ENCODE results near the gene KHDRBS1. TPM values are rescaled to one million over a fixed set of nuclear protein-coding genes. Genes with fewer than 3 reads are reported as not detected.

Gene KHDRBS1
- total and polyA plus RNA-seq, 4 donors: 14.6 to 37.6 (median 24.5) TPM

- 88% methylated on average over 3 of the region's 3 CpGs for WGBS
- no peak overlapping the region for H3K4me3 ChIP-seq (ENCODE audit: low read depth in 1 of 3, low read length in 3 of 3)
- no peaks in the 10 kb centered on the region for H3K4me1 ChIP-seq (ENCODE audit: control insufficient read depth in 4 of 4, insufficient read depth in 4 of 4, low read length in 3 of 4)
- DNase-seq (ENCODE audit: low spot score): no peak
- no peaks in the 10 kb centered on the region for H3K27me3 ChIP-seq (ENCODE audit: control insufficient read depth in 4 of 4, insufficient read depth in 4 of 4, low read length in 3 of 4)
- H3K9me3 ChIP-seq (ENCODE audit: control insufficient read depth in 4 of 4, low read length in 3 of 4): no peaks in the 10 kb centered on the region
- no peak overlapping the region for H3K27ac ChIP-seq (ENCODE audit: low read depth in 1 of 2, low read length in 2 of 2)
- TF ChIP-seq, protein P1, sequence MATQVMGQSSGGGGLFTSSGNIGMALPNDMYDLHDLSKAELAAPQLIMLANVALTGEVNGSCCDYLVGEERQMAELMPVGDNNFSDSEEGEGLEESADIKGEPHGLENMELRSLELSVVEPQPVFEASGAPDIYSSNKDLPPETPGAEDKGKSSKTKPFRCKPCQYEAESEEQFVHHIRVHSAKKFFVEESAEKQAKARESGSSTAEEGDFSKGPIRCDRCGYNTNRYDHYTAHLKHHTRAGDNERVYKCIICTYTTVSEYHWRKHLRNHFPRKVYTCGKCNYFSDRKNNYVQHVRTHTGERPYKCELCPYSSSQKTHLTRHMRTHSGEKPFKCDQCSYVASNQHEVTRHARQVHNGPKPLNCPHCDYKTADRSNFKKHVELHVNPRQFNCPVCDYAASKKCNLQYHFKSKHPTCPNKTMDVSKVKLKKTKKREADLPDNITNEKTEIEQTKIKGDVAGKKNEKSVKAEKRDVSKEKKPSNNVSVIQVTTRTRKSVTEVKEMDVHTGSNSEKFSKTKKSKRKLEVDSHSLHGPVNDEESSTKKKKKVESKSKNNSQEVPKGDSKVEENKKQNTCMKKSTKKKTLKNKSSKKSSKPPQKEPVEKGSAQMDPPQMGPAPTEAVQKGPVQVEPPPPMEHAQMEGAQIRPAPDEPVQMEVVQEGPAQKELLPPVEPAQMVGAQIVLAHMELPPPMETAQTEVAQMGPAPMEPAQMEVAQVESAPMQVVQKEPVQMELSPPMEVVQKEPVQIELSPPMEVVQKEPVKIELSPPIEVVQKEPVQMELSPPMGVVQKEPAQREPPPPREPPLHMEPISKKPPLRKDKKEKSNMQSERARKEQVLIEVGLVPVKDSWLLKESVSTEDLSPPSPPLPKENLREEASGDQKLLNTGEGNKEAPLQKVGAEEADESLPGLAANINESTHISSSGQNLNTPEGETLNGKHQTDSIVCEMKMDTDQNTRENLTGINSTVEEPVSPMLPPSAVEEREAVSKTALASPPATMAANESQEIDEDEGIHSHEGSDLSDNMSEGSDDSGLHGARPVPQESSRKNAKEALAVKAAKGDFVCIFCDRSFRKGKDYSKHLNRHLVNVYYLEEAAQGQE (IDR thresholded peaks at IDR 0.05): no peak
- TF ChIP-seq RXRA (IDR thresholded peaks at IDR 0.05) (no peak), FOXA2 (IDR thresholded peaks at IDR 0.05) (no peak), EGR1 (IDR thresholded peaks at IDR 0.05; ENCODE audit: low read depth in 2 of 2) (no peak), YY1 (IDR thresholded peaks at IDR 0.05) (no peak)
- TF ChIP-seq, protein P2, sequence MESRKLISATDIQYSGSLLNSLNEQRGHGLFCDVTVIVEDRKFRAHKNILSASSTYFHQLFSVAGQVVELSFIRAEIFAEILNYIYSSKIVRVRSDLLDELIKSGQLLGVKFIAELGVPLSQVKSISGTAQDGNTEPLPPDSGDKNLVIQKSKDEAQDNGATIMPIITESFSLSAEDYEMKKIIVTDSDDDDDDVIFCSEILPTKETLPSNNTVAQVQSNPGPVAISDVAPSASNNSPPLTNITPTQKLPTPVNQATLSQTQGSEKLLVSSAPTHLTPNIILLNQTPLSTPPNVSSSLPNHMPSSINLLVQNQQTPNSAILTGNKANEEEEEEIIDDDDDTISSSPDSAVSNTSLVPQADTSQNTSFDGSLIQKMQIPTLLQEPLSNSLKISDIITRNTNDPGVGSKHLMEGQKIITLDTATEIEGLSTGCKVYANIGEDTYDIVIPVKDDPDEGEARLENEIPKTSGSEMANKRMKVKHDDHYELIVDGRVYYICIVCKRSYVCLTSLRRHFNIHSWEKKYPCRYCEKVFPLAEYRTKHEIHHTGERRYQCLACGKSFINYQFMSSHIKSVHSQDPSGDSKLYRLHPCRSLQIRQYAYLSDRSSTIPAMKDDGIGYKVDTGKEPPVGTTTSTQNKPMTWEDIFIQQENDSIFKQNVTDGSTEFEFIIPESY (IDR thresholded peaks at IDR 0.05): no peak
- H3K9ac ChIP-seq (ENCODE audit: low read depth in 1 of 2, low read length in 2 of 2): no peak overlapping the region
- peaks cover 8 to 69% (median 48%) of the 10 kb centered on the region in 4 donors for H3K36me3 ChIP-seq (ENCODE audit: control insufficient read depth in 4 of 4, insufficient read depth in 3 of 4, low read depth in 1 of 4, low read length in 3 of 4)
These were observed 21.5 kb downstream of the KHDRBS1 start for GRCh38 chr1:32035119-32035518.

- H3K27ac ChIP-seq (ENCODE audit: low read depth in 1 of 2, low read length in 2 of 2): no peak overlapping the region
- DNase-seq (ENCODE audit: low spot score): no peak
- H3K9ac ChIP-seq (ENCODE audit: low read depth in 1 of 2, low read length in 2 of 2): no peak overlapping the region
- 89% methylated on average over 3 of the region's 3 CpGs for WGBS
- H3K36me3 ChIP-seq (ENCODE audit: control insufficient read depth in 4 of 4, insufficient read depth in 3 of 4, low read depth in 1 of 4, low read length in 3 of 4): peaks cover 9 to 77% (median 57%) of the 10 kb centered on the region in 4 donors
- no peak overlapping the region for H3K4me3 ChIP-seq (ENCODE audit: low read depth in 1 of 3, low read length in 3 of 3)
- TF ChIP-seq JUND (IDR thresholded peaks at IDR 0.05) (no peak), HNF4A (conservative IDR thresholded peaks at IDR 0.05) (no peak)
- H3K4me1 ChIP-seq (ENCODE audit: control insufficient read depth in 4 of 4, insufficient read depth in 4 of 4, low read length in 3 of 4): no peaks in the 10 kb centered on the region
- no peaks in the 10 kb centered on the region for H3K27me3 ChIP-seq (ENCODE audit: control insufficient read depth in 4 of 4, insufficient read depth in 4 of 4, low read length in 3 of 4)
- H3K9me3 ChIP-seq (ENCODE audit: control insufficient read depth in 4 of 4, low read length in 3 of 4): no peaks in the 10 kb centered on the region
These were observed 27.0 kb downstream of the KHDRBS1 start for GRCh38 chr1:32040711-32041110.

DNA sequence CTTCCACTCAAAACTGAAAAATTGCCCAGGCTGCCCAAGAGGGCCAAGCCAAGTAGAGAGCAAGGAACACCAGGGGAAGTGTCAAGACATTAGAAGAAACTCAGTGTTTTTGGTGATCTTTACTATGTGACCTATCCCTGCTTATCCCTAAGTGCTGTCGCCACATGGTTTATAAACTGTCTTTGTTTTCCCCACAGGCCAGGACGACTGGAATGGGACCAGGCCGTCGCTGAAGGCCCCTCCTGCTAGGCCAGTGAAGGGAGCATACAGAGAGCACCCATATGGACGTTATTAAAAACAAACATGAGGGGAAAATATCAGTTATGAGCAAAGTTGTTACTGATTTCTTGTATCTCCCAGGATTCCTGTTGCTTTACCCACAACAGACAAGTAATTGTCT, 28.7 kb downstream of the KHDRBS1 start:
- peaks cover 10 to 75% (median 60%) of the 10 kb centered on the region in 4 donors for H3K36me3 ChIP-seq (ENCODE audit: control insufficient read depth in 4 of 4, insufficient read depth in 3 of 4, low read depth in 1 of 4, low read length in 3 of 4)
- 89% methylated on average over 5 of the region's 5 CpGs for WGBS

More for the DNA sequence above, 28.7 kb downstream of the KHDRBS1 start:
- Histone ChIP-seq H3K9ac (ENCODE audit: low read depth in 1 of 2, low read length in 2 of 2) (no peak overlapping the region), H3K9me3 (ENCODE audit: control insufficient read depth in 4 of 4, low read length in 3 of 4) (no peaks in the 10 kb centered on the region), H3K27ac (ENCODE audit: low read depth in 1 of 2, low read length in 2 of 2) (no peak overlapping the region), H3K4me1 (ENCODE audit: control insufficient read depth in 4 of 4, insufficient read depth in 4 of 4, low read length in 3 of 4) (no peaks in the 10 kb centered on the region), H3K4me3 (ENCODE audit: low read depth in 1 of 3, low read length in 3 of 3) (no peak overlapping the region), H3K27me3 (ENCODE audit: control insufficient read depth in 4 of 4, insufficient read depth in 4 of 4, low read length in 3 of 4) (no peaks in the 10 kb centered on the region)
- DNase-seq (ENCODE audit: low spot score): no peak
- TF ChIP-seq RAD21 (IDR thresholded peaks at IDR 0.05): no peak
- TF ChIP-seq, protein P3, sequence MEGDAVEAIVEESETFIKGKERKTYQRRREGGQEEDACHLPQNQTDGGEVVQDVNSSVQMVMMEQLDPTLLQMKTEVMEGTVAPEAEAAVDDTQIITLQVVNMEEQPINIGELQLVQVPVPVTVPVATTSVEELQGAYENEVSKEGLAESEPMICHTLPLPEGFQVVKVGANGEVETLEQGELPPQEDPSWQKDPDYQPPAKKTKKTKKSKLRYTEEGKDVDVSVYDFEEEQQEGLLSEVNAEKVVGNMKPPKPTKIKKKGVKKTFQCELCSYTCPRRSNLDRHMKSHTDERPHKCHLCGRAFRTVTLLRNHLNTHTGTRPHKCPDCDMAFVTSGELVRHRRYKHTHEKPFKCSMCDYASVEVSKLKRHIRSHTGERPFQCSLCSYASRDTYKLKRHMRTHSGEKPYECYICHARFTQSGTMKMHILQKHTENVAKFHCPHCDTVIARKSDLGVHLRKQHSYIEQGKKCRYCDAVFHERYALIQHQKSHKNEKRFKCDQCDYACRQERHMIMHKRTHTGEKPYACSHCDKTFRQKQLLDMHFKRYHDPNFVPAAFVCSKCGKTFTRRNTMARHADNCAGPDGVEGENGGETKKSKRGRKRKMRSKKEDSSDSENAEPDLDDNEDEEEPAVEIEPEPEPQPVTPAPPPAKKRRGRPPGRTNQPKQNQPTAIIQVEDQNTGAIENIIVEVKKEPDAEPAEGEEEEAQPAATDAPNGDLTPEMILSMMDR (IDR thresholded peaks at IDR 0.05; ENCODE audit: low read depth, low read length, missing input control): no peak

Data from liver (tissue), 9 donors.